Neuronal stem cell (in vitro differentiated cells): Measurements from ENCODE around the gene B3GAT1.

Experiments
- DNase-seq: peaks from one replicate; pipeline ENCODE4 v3.0.0-alpha.2; 2013; ENCODE audit warnings: low spot score
- H2AFZ ChIP-seq: one replicate; pipeline ENCODE4 v1.6.1; 2013; ENCODE audit warnings: mild to moderate bottlenecking, low read length, inconsistent platforms
- H2AK5ac ChIP-seq: 2 replicates; pipeline ENCODE4 v1.6.1; 2013; ENCODE audit warnings: low read depth, mild to moderate bottlenecking, inconsistent platforms, low read length, moderate library complexity, mixed read lengths
- H2BK120ac ChIP-seq: 2 replicates; pipeline ENCODE4 v1.6.1; 2013; ENCODE audit warnings: low read depth, mild to moderate bottlenecking, inconsistent platforms, low read length, moderate library complexity, mixed read lengths
- H2BK12ac ChIP-seq: one replicate; pipeline ENCODE4 v1.6.1; 2013; ENCODE audit warnings: low read length, inconsistent platforms
- H2BK15ac ChIP-seq: 2 replicates; pipeline ENCODE4 v1.6.1; 2013; ENCODE audit warnings: mild to moderate bottlenecking, low read length, inconsistent platforms, mixed read lengths
- H2BK5ac ChIP-seq: one replicate; pipeline ENCODE4 v1.6.1; 2013; ENCODE audit warnings: inconsistent platforms, mild to moderate bottlenecking, low read length, moderate library complexity
- H3K14ac ChIP-seq: one replicate; pipeline ENCODE4 v1.6.1; 2013; ENCODE audit warnings: low read length, inconsistent platforms
- H3K18ac ChIP-seq: 2 replicates; pipeline ENCODE4 v1.6.1; 2013; ENCODE audit warnings: low read length, inconsistent platforms
- H3K23ac ChIP-seq: 2 replicates; pipeline ENCODE4 v1.6.1; 2013; ENCODE audit warnings: low read depth, mild to moderate bottlenecking, mixed read lengths, low read length, inconsistent platforms; ENCODE audit not compliant: poor library complexity
- H3K27ac ChIP-seq: replicated peaks from 3 replicates; pipeline ENCODE4 v1.5.1; 2013; ENCODE audit warnings: low read length, inconsistent platforms
- H3K27me3 ChIP-seq, 3 experiments: 2 replicates each; pipeline ENCODE4 v1.6.1; 2013; ENCODE audit warnings: low read length in 3 of 3, mild to moderate bottlenecking in 2 of 3, inconsistent platforms in 1 of 3, low read depth in 1 of 3, mixed read lengths in 1 of 3, moderate library complexity in 1 of 3; ENCODE audit not compliant: control insufficient read depth in 3 of 3, insufficient read depth in 3 of 3
- H3K36me3 ChIP-seq, 2 donors: replicated peaks in 1 of 2; 2 replicates each; pipeline ENCODE4 v1.6.1; 2013; ENCODE audit warnings: low read length in 2 of 2; ENCODE audit not compliant: control insufficient read depth in 2 of 2, insufficient read depth in 2 of 2
- H3K4ac ChIP-seq: 2 replicates; pipeline ENCODE4 v1.6.1; 2013; ENCODE audit warnings: inconsistent platforms, mild to moderate bottlenecking, low read length, moderate library complexity
- H3K4me1 ChIP-seq, 2 donors: 1 replicate in 1 of 2; 2 replicates in 1 of 2; pipeline ENCODE4 v1.6.1; 2013; ENCODE audit warnings: low read length in 2 of 2, low read depth in 1 of 2; ENCODE audit not compliant: control insufficient read depth in 2 of 2, insufficient read depth in 1 of 2
- H3K4me2 ChIP-seq: one replicate; pipeline ENCODE4 v1.6.1; 2013; ENCODE audit warnings: mild to moderate bottlenecking, low read length, inconsistent platforms; ENCODE audit not compliant: insufficient read depth, poor library complexity, severe bottlenecking
- H3K4me3 ChIP-seq, 2 donors: 2 replicates each; pipeline ENCODE4 v1.5.1; 2013; ENCODE audit warnings: low read length in 2 of 2, mild to moderate bottlenecking in 2 of 2, inconsistent platforms in 1 of 2, moderate library complexity in 1 of 2
- H3K79me1 ChIP-seq: one replicate; pipeline ENCODE4 v1.6.1; 2013; ENCODE audit warnings: low read depth, mild to moderate bottlenecking, inconsistent platforms, low read length, moderate library complexity
- H3K9ac ChIP-seq: one replicate; pipeline ENCODE4 v1.6.1; 2013; ENCODE audit warnings: mild to moderate bottlenecking, low read depth, low read length, inconsistent platforms; ENCODE audit not compliant: poor library complexity
- H3K9me3 ChIP-seq, 2 donors: replicated peaks in 1 of 2; 2 replicates each; pipeline versions ENCODE3 to v1.6.1; 2013; ENCODE audit warnings: low read length in 2 of 2, mild to moderate bottlenecking in 2 of 2, inconsistent platforms in 1 of 2, low read depth in 1 of 2, mixed read lengths in 1 of 2, moderate library complexity in 1 of 2; ENCODE audit not compliant: control insufficient read depth in 2 of 2, insufficient read depth in 1 of 2
- H4K8ac ChIP-seq: one replicate; pipeline ENCODE4 v1.6.1; 2013; ENCODE audit warnings: low read depth, mild to moderate bottlenecking, inconsistent platforms, low read length, moderate library complexity
- H4K91ac ChIP-seq: one replicate; pipeline ENCODE4 v1.6.1; 2013; ENCODE audit warnings: low read length, low read depth, mild to moderate bottlenecking, inconsistent platforms; ENCODE audit not compliant: poor library complexity
- WGBS, 2 donors: extraction: QIAGEN DNeasy Blood & Tissue Kit; methylation state at CpG; one replicate each; pipeline ENCODE4 v1.1.7; 2013; ENCODE audit warnings: missing lambda C conversion rate in 2 of 2, mixed read lengths in 1 of 2; ENCODE audit not compliant: insufficient read length in 2 of 2, insufficient replicate concordance in 1 of 2; ENCODE audit errors: extremely low coverage in 2 of 2; 5-methylcytosine and 5-hydroxymethylcytosine counted together

B3GAT1 gene

DNA sequence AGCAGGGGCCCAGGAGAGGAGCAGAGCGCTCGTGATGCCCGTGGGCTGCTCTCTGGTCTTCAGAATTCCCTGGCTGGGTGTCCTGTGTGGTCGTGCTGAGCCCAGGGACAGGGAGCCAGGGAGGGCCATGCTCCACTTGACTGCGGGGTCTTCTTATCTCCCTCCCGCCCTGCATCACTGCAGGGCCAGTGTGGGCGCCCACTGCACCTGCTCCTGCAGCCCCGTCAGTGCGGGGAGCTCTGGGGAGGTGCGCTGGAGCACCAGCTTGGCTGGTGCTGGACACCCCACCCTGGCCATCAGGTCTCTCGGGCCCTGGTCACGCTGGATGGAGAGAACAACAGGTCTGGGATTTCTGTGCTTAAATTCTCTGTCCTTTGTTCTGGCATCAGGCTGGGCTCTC, 31.8 kb downstream of the B3GAT1 start:
- Histone ChIP-seq H2BK12ac (no peak overlapping the region), H3K79me1 (no peaks in the 10 kb centered on the region), H3K27me3 (no peaks in the 10 kb centered on the region), H2AFZ (no peak overlapping the region), H4K8ac (no peak overlapping the region), H3K23ac (peak overlapping the region; percentile 36), H3K18ac (peak overlapping the region; percentile 66), H3K4me3 (no peak overlapping the region), H3K4me1 (no peaks in the 10 kb centered on the region), H2AK5ac (no peak overlapping the region), H3K9ac (no peak overlapping the region), H3K14ac (peak overlapping the region; percentile 23), H3K27ac (no peak overlapping the region), H2BK15ac (no peak overlapping the region), H3K9me3 (no peaks in the 10 kb centered on the region), H3K4ac (no peak overlapping the region), H4K91ac (no peak overlapping the region), H3K36me3 (peaks cover 36 to 50% of the 10 kb centered on the region in 2 donors), H2BK5ac (no peak overlapping the region), H3K4me2 (no peak overlapping the region), H2BK120ac (no peak overlapping the region)
- no peak for DNase-seq
- no CpG with 5 or more reads among the region's 12 CpGs for WGBS, 2 donors

DNA sequence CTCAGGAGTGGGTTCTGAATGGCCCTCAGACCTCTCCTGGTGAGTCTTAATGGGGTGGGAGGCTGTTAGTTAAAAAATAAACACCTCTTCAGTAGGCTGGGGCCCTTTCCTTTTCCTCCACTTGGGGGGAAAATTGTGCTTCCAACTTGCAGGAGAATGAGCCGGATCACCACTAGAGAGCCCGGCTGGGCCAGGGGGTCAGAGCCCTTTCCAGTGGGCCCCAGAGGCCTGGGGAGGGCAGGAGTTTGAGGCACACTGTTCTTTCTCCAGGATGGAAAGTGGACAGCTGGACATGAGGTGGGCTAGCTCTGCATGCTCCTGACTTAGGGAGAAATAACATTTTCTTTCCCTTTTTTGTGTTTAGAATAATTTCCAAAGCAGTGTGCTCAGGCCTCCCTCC, 32.8 kb downstream of the B3GAT1 start:
- Histone ChIP-seq H3K36me3 (peaks cover 36 to 50% of the 10 kb centered on the region in 2 donors), H2BK5ac (no peak overlapping the region), H3K27me3 (no peaks in the 10 kb centered on the region), H2BK120ac (no peak overlapping the region), H3K4me3 (no peak overlapping the region), H2AFZ (no peak overlapping the region), H2BK12ac (no peak overlapping the region), H3K4me1 (no peaks in the 10 kb centered on the region), H3K23ac (no peak overlapping the region), H3K18ac (no peak overlapping the region), H4K91ac (no peak overlapping the region), H3K9me3 (no peaks in the 10 kb centered on the region), H3K9ac (no peak overlapping the region), H2AK5ac (no peak overlapping the region), H2BK15ac (no peak overlapping the region), H3K79me1 (no peaks in the 10 kb centered on the region), H4K8ac (no peak overlapping the region), H3K4ac (no peak overlapping the region), H3K4me2 (no peak overlapping the region), H3K27ac (no peak overlapping the region), H3K14ac (no peak overlapping the region)
- WGBS, 2 donors: no CpG with 5 or more reads among the region's 2 CpGs
- DNase-seq: no peak

DNA sequence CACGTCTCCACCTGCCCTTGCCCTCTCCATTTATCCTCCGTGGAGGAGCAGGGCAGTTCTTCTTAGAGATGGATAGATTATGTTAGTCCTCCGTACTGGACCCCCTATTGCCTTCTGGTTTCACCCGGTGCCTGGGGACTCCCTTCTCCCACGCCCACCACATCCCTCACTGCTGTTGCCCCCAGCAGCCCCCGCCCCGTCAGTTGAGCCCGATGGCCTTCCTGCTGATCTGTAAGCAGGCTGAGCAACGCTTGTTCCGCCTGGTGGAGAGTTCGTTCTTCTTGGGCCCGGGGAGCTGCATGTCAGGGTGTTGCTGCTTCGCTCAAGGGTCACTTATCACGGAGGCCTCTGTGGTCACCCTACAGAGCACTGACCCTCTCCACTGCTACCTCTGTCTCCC, 34.2 kb downstream of the B3GAT1 start:
- H3K14ac ChIP-seq: no peak overlapping the region
- H2BK15ac ChIP-seq: no peak overlapping the region
- peaks cover 31 to 50% of the 10 kb centered on the region in 2 donors for H3K36me3 ChIP-seq
- no peak overlapping the region for H3K9ac ChIP-seq
- WGBS, 2 donors: no CpG with 5 or more reads among the region's 14 CpGs
- no peaks in the 10 kb centered on the region for H3K27me3 ChIP-seq
- H4K8ac ChIP-seq: no peak overlapping the region
- H2BK5ac ChIP-seq: no peak overlapping the region
- H2BK12ac ChIP-seq: no peak overlapping the region
- no peaks in the 10 kb centered on the region for H3K79me1 ChIP-seq
- H3K27ac ChIP-seq: no peak overlapping the region
- H3K4me1 ChIP-seq: no peaks in the 10 kb centered on the region
- no peak overlapping the region for H2AFZ ChIP-seq
- H3K9me3 ChIP-seq: no peaks in the 10 kb centered on the region
- no peak overlapping the region for H3K18ac ChIP-seq
- H2AK5ac ChIP-seq: no peak overlapping the region
- H3K23ac ChIP-seq: peak overlapping the region; percentile 6
- no peak overlapping the region for H2BK120ac ChIP-seq
- no peak for DNase-seq
- H3K4me2 ChIP-seq: no peak overlapping the region
- H4K91ac ChIP-seq: no peak overlapping the region
- H3K4ac ChIP-seq: no peak overlapping the region
- no peak overlapping the region for H3K4me3 ChIP-seq

DNA sequence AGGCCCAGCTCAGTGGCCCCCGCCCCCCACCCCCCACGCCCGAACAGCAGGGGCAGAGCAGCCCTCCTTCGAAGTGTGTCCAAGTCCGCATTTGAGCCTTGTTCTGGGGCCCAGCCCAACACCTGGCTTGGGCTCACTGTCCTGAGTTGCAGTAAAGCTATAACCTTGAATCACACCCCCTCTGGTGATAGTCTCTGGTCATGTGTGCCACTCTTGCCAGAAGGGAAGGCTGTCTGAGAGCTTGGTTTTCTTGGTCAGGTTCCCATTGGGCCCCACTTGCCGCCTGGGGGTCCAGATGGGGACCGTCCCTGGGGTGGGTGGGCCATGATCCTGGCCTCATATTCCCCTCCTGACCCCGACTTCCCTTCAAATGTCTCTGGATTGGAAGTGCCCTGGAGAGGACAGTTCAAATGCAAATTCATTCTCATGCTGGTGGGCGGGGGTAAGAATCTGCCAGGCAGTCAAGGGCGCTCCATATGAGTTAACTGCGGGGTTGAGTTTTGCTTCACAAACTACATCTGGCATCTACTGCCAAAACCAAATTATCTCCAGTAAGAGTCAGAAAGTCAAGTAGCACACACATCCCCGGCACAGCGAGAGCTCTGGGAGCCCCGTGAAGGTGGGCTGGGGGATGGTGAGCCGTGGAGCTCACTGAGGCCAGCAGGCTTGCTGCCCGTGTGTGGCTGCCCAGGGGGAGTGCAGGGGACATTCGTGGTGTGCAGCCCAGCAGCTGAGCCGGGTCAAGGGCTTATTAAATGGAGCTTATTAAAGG, 35.7 kb downstream of the B3GAT1 start:
- H3K23ac ChIP-seq: no peak overlapping the region
- H2AK5ac ChIP-seq: no peak overlapping the region
- no CpG with 5 or more reads among the region's 18 CpGs for WGBS, 2 donors
- no peak overlapping the region for H4K8ac ChIP-seq
- H3K4me2 ChIP-seq: no peak overlapping the region
- no peak overlapping the region for H2BK5ac ChIP-seq
- H3K18ac ChIP-seq: no peak overlapping the region
- no peak overlapping the region for H3K4me3 ChIP-seq
- peaks cover 19 to 35% of the 10 kb centered on the region in 2 donors for H3K36me3 ChIP-seq
- no peaks in the 10 kb centered on the region for H3K4me1 ChIP-seq
- H4K91ac ChIP-seq: no peak overlapping the region
- H2AFZ ChIP-seq: no peak overlapping the region
- H3K9ac ChIP-seq: no peak overlapping the region
- H3K27me3 ChIP-seq: no peaks in the 10 kb centered on the region
- H3K27ac ChIP-seq: no peak overlapping the region
- no peak for DNase-seq
- H3K4ac ChIP-seq: no peak overlapping the region
- no peak overlapping the region for H2BK15ac ChIP-seq
- no peak overlapping the region for H2BK120ac ChIP-seq
- no peaks in the 10 kb centered on the region for H3K9me3 ChIP-seq
- no peak overlapping the region for H3K14ac ChIP-seq
- no peak overlapping the region for H2BK12ac ChIP-seq
- no peaks in the 10 kb centered on the region for H3K79me1 ChIP-seq
